Activated gamma-delta T cell (primary cell): ENCODE results near the gene HHAT.

ENCODE experiments used
- DNase-seq: peaks from one replicate; lab custom pipeline; 2025; lab: John Stamatoyannopoulos, UW

Gene HHAT

GRCh38 chr1:210551899-210552298, 223.2 kb downstream of the HHAT start:
- no peak for DNase-seq

- no peak for DNase-seq
Measured at GRCh38 chr1:210553711-210554110, 225.0 kb downstream of the HHAT start.

- no peak for DNase-seq
Measured at GRCh38 chr1:210554382-210554781, 225.7 kb downstream of the HHAT start.

GRCh38 chr1:210556475-210556874, 227.8 kb downstream of the HHAT start:
- no peak for DNase-seq

- no peak for DNase-seq
Measured at GRCh38 chr1:210557426-210558077, 228.8 kb downstream of the HHAT start.

- no peak for DNase-seq
Measured at GRCh38 chr1:210558302-210558701, 229.6 kb downstream of the HHAT start.

GRCh38 chr1:210565306-210565705, 236.6 kb downstream of the HHAT start:
- DNase-seq, result no peak

GRCh38 chr1:210568631-210569030, 239.9 kb downstream of the HHAT start:
- DNase-seq, result no peak

GRCh38 chr1:210570116-210570515, 241.4 kb downstream of the HHAT start:
- DNase-seq, result no peak

- DNase-seq, result no peak
Measured at GRCh38 chr1:210571356-210572284, 242.9 kb downstream of the HHAT start.

GRCh38 chr1:210573141-210573540, 244.4 kb downstream of the HHAT start:
- DNase-seq, result no peak

GRCh38 chr1:210582205-210582970, 253.7 kb downstream of the HHAT start:
- DNase-seq, result no peak

GRCh38 chr1:210584439-210585113, 255.9 kb downstream of the HHAT start:
- DNase-seq, result no peak

GRCh38 chr1:210586771-210587170, 258.1 kb downstream of the HHAT start:
- DNase-seq, result no peak

- DNase-seq, result no peak
Measured at GRCh38 chr1:210587566-210587965, 258.9 kb downstream of the HHAT start.

GRCh38 chr1:210588357-210588756, 259.7 kb downstream of the HHAT start:
- no peak for DNase-seq

GRCh38 chr1:210588946-210589345, 260.2 kb downstream of the HHAT start:
- no peak for DNase-seq

GRCh38 chr1:210591214-210591613, 262.5 kb downstream of the HHAT start:
- DNase-seq, result no peak

GRCh38 chr1:210594605-210595004, 265.9 kb downstream of the HHAT start:
- no peak for DNase-seq

- no peak for DNase-seq
Measured at GRCh38 chr1:210596641-210597040, 267.9 kb downstream of the HHAT start.

GRCh38 chr1:210597555-210598134, 268.9 kb downstream of the HHAT start:
- no peak for DNase-seq
